T-cell (primary cell): Measurements from ENCODE around the gene CYREN. TPM values are rescaled to one million over a fixed set of nuclear protein-coding genes. Genes with fewer than 3 reads are reported as not detected.
A peak's percentile ranks its signal among the peaks of the same experiment; 100 is the strongest.

Experiments
- ATAC-seq, 4 experiments: fragments of 200-7000 bp in 3 of 4; fragments of 150-1000 bp in 1 of 4; cut with Tn5 transposase; replicated peaks in 1 of 4; 1 replicate in 3 of 4; 2 replicates in 1 of 4; pipeline ENCODE4 v1.10.0; 2021; ENCODE audit warnings: moderate library complexity in 3 of 4, mild to moderate bottlenecking in 2 of 4, moderate number of reproducible peaks in 1 of 4
- CTCF ChIA-PET, 2 donors: fragments of 300-600 bp; sonication (Branson Sonifier 250); formaldehyde crosslinking; loops; one replicate each; lab custom pipeline; 2022; ENCODE audit warnings: antibody characterized with exemption in 2 of 2; lab: Charles Lee
- POLR2A ChIA-PET, 2 donors: fragments of 300-600 bp; sonication (Branson Sonifier 250); formaldehyde crosslinking; loops; one replicate each; lab custom pipeline; 2022; ENCODE audit warnings: antibody characterized with exemption in 2 of 2; lab: Charles Lee
- DNase-seq, 35 experiments: peaks; one replicate each; pipeline versions ENCODE4 v3.0.0 to v3.0.0-alpha.2; 2013 to 2023
- H3K27ac ChIP-seq: one replicate; pipeline ENCODE4 v1.5.1; 2013; ENCODE audit warnings: low read length
- H3K27me3 ChIP-seq, 2 experiments: replicated peaks in 1 of 2; 1 replicate in 1 of 2; 2 replicates in 1 of 2; pipeline versions ENCODE4 v1.6.1 to v1.7.0; 2013; ENCODE audit warnings: low read length in 1 of 2, mixed read lengths in 1 of 2; ENCODE audit not compliant: control insufficient read depth in 2 of 2, insufficient read depth in 2 of 2; ENCODE audit errors: extremely low read depth in 1 of 2
- H3K36me3 ChIP-seq, 2 donors: 1 replicate in 1 of 2; 2 replicates in 1 of 2; pipeline versions ENCODE4 v1.6.1 to v1.7.0; 2013; ENCODE audit warnings: low read length in 1 of 2; ENCODE audit not compliant: control insufficient read depth in 2 of 2, insufficient read depth in 1 of 2; ENCODE audit errors: extremely low read depth in 1 of 2
- H3K4me1 ChIP-seq, 2 experiments: 1 replicate in 1 of 2; 2 replicates in 1 of 2; pipeline versions ENCODE4 v1.6.1 to v1.7.0; 2013; ENCODE audit warnings: low read length in 2 of 2, mixed read lengths in 1 of 2; ENCODE audit not compliant: insufficient read depth in 2 of 2, control insufficient read depth in 1 of 2; ENCODE audit errors: extremely low read depth in 1 of 2
- H3K4me3 ChIP-seq, 2 donors: 1 replicate in 1 of 2; 2 replicates in 1 of 2; pipeline versions ENCODE4 v1.5.1 to v1.7.0; 2013; ENCODE audit warnings: mild to moderate bottlenecking in 2 of 2, low read length in 1 of 2, moderate library complexity in 1 of 2; ENCODE audit not compliant: control insufficient read depth in 1 of 2; ENCODE audit errors: extremely low read depth in 1 of 2
- H3K9me3 ChIP-seq: 2 replicates; pipeline ENCODE4 v1.7.0; 2013
- H3K27ac Mint-ChIP-seq, 2 donors: one replicate each; pipeline ENCODE4 v1.8.0; 2020 to 2021; ENCODE audit warnings: mild to moderate bottlenecking in 2 of 2, mixed read lengths in 2 of 2
- H3K27me3 Mint-ChIP-seq, 2 donors: one replicate each; pipeline ENCODE4 v1.8.0; 2021 to 2022; ENCODE audit warnings: mixed read lengths in 2 of 2
- H3K36me3 Mint-ChIP-seq: one replicate; pipeline ENCODE4 v1.8.0; 2021; ENCODE audit warnings: mixed read lengths
- H3K4me1 Mint-ChIP-seq, 3 donors: one replicate each; pipeline ENCODE4 v1.8.0; 2020 to 2022; ENCODE audit warnings: mixed read lengths in 3 of 3, mild to moderate bottlenecking in 1 of 3
- H3K4me3 Mint-ChIP-seq, 3 donors: one replicate each; pipeline ENCODE4 v1.8.0; 2020 to 2022; ENCODE audit warnings: mild to moderate bottlenecking in 3 of 3, mixed read lengths in 3 of 3, moderate library complexity in 3 of 3
- H3K9me3 Mint-ChIP-seq, 3 donors: one replicate each; pipeline ENCODE4 v1.8.0; 2020 to 2022; ENCODE audit warnings: mixed read lengths in 3 of 3
- WGBS: methylation state at CpG from one replicate; pipeline ENCODE4 v1.1.5; 2013; ENCODE audit warnings: missing lambda C conversion rate; ENCODE audit not compliant: insufficient coverage; 5-methylcytosine and 5-hydroxymethylcytosine counted together
- total RNA-seq, 35 experiments: library from RNA in 6 of 35; stranded (reverse) in 6 of 35; fragments of 120-200 nt in 1 of 35; gene quantifications; one replicate each; pipeline versions ENCODE4 v1.2.1 to v1.2.4 and lab custom pipeline; 2013 to 2026

CYREN gene
- total RNA-seq, 5 donors from 2014 or later (not counting 1 experiment from before 2014, with no cell fraction given) = 24.3 to 46.4 (median 44.6) TPM

DNA sequence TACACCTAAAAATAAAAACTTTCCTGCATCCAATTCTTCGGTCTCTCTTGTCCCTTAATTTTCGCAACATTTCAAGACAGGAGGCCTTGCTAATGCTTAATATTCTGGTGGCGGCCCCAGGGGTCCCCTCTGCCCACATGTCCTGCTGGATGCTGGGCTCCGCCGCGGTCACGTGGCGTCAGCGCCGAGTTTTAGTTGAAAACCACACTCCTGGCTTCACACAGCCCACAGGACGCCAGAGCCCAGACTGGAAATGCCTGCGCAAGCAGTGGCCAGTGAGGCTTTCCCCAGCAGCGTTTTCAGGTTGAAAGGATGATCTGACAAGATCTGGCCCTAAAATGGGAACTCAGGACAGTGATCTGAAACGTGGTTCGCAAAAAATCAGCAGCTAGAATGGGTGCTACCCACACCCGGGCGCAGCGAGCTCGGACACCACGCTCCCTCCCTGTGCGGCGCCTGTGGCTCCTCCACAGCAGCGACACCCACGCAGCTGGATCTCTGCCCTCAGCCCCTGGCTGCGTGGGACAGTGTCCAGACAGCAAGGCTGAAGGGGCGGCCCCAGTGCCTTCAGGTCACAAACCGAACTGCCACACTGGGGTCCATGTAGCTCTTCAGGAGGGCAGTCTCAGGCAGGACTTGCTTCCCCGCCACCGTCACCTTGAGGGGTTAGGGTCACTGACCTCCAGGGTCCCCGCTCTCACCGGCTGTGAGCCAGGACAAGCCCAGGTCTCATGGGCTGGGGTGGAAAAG, 11.6 kb upstream of the CYREN start:
- Mint-ChIP-seq H3K27me3 (no peaks in the 10 kb centered on the region), H3K36me3 (peaks cover 78% of the 10 kb centered on the region), H3K27ac (no peak overlapping the region), H3K4me1 (no peaks in the 10 kb centered on the region), H3K9me3 (peaks cover 11 to 37% (median 30%) of the 10 kb centered on the region in 3 donors), H3K4me3 (no peak overlapping the region)
- ChIA-PET CTCF (no interaction called here), POLR2A (no interaction called here)
- WGBS = 96% methylated on average over 29 of the region's 31 CpGs
- Histone ChIP-seq H3K36me3 (peaks cover 6 to 27% of the 10 kb centered on the region in 2 donors), H3K27me3 (no peaks in the 10 kb centered on the region), H3K27ac (no peak overlapping the region), H3K9me3 (peaks cover 7% of the 10 kb centered on the region), H3K4me1 (no peaks in the 10 kb centered on the region), H3K4me3 (peak overlapping the region in 1 of 2 donors; percentile 29)
- no peak for DNase-seq
- ATAC-seq = no peak

DNA sequence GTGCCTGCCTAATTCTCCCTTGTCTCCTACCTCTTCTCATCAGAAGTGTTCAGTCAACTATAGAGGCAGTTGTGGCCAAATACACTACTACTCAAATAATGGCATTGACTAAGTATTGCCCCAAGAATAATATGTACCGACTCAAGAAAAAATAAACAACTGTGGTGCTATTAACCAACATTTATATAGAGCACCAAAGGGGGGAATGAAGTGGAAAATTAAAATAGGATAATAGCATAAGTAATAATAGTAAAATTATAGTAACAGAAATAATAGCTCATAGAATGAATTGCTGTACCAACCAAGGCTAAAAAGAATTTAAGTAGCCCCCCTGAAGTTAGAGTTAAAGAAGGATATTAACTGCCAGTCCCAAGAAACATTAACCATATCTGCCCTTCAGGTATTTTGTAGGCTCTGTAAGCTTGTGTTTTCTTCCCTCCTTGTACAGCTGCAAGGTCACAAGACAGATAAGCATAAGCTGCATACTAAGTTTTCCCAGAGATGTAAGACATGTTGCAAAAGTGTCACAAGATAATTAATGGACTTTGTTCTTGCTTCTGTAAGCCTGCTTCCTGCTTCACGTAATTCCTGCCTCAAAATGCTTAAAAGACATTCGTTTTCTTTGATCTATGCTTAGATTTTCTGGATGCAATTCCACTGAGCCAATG, 10.9 kb upstream of the CYREN start:
- peaks cover 6 to 20% of the 10 kb centered on the region in 2 donors for H3K36me3 ChIP-seq
- H3K4me3 Mint-ChIP-seq = no peak overlapping the region
- WGBS = 80% methylated on average over 2 of the region's 3 CpGs
- DNase-seq (no peak), ATAC-seq (no peak)
- no peak overlapping the region for H3K27ac Mint-ChIP-seq
- H3K27ac ChIP-seq = no peak overlapping the region
- peaks cover 7% of the 10 kb centered on the region for H3K9me3 ChIP-seq
- CTCF ChIA-PET = interaction anchor here in 1 of 2 donors (0.6 to 0.7 kb wide), 2 partner anchors 33 to 161 kb away, joined by 3 to 6 read pairs; no protein-coding TSS in a partner anchor
- POLR2A ChIA-PET = interaction anchor here in 1 of 2 donors (0.6 kb wide), 1 partner anchor 21 kb away, joined by 3 read pairs; no protein-coding TSS in a partner anchor
- H3K27me3 ChIP-seq = no peaks in the 10 kb centered on the region
- H3K4me1 ChIP-seq = no peaks in the 10 kb centered on the region
- no peaks in the 10 kb centered on the region for H3K4me1 Mint-ChIP-seq
- H3K27me3 Mint-ChIP-seq = no peaks in the 10 kb centered on the region
- H3K9me3 Mint-ChIP-seq = peaks cover 11 to 37% (median 30%) of the 10 kb centered on the region in 3 donors
- peak overlapping the region in 1 of 2 donors; percentile 29 for H3K4me3 ChIP-seq
- H3K36me3 Mint-ChIP-seq = peaks cover 72% of the 10 kb centered on the region

DNA sequence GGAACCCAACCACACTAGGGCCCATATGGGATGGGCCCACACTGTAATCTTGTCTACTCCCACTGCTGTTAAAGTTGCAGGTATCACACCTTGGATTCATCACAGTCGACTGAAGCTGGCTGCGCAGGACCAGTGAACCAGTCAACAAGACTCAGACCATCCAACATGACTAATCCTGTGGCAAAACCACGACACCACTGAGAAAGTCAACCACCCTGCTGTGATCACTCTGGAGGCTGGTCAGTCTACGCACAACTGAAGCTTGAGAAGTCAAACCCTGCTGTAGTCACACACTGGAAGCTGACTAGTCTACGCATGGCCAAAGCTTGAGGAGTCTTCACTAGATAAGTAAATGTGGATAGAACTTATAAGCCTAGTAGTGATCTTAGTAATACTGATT, 9.6 kb upstream of the CYREN start:
- Histone ChIP-seq H3K4me1 (no peaks in the 10 kb centered on the region), H3K27me3 (no peaks in the 10 kb centered on the region), H3K36me3 (peaks cover 6 to 12% of the 10 kb centered on the region in 2 donors), H3K4me3 (no peak overlapping the region), H3K9me3 (peaks cover 7% of the 10 kb centered on the region), H3K27ac (no peak overlapping the region)
- Mint-ChIP-seq H3K4me3 (no peak overlapping the region), H3K9me3 (peaks cover 11 to 37% (median 30%) of the 10 kb centered on the region in 3 donors), H3K27me3 (no peaks in the 10 kb centered on the region), H3K36me3 (peaks cover 61% of the 10 kb centered on the region), H3K27ac (no peak overlapping the region), H3K4me1 (no peaks in the 10 kb centered on the region)
- POLR2A ChIA-PET = no interaction called here
- DNase-seq (no peak), ATAC-seq (no peak)
- 86% methylated on average over 3 of the region's 5 CpGs for WGBS
- CTCF ChIA-PET = interaction anchor here (0.6 to 0.9 kb wide), 2 partner anchors 11 to 16 kb away, joined by 3 to 4 read pairs; no protein-coding TSS in a partner anchor

DNA sequence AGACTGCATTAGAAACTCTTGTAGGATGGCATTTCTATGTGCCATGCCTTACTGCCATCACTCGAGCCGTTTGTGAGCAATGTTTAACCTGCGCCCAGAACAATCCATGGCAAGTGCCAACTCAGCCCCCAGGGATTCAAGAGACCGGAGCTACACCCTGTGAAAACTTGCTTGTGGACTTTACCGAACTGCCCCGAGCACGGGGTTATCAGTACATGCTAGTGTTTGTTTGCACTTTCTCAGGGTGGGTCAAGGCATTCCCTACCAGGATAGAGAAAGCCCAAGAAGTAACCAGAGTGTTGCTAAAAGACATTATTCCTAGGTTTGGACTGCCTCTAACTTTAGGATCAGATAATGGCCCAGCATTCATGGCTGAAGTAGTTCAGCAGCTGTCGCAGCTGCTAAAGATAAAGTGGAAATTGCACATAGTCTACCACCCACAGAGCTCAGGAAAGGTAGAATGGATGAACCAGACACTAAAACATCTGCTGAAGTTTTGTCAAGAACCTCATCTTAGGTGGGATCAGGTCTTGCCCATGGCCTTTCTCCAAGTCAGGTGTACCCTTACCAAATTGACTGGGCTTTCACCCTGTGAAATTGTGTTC, 8.9 kb upstream of the CYREN start:
- Histone ChIP-seq H3K9me3 (peaks cover 7% of the 10 kb centered on the region), H3K27ac (no peak overlapping the region), H3K36me3 (peaks cover 6 to 10% of the 10 kb centered on the region in 2 donors), H3K4me3 (no peak overlapping the region), H3K27me3 (no peaks in the 10 kb centered on the region), H3K4me1 (no peaks in the 10 kb centered on the region)
- no peaks in the 10 kb centered on the region for H3K4me1 Mint-ChIP-seq
- H3K36me3 Mint-ChIP-seq = peaks cover 55% of the 10 kb centered on the region
- ATAC-seq (no peak), DNase-seq (no peak)
- CTCF ChIA-PET = interaction anchor here in 1 of 2 donors (1.1 kb wide), 1 partner anchor 9 kb away, joined by 4 read pairs; the partner anchor contains the start of gene CYREN
- H3K27ac Mint-ChIP-seq = no peak overlapping the region
- POLR2A ChIA-PET = interaction anchor here in 1 of 2 donors (0.5 to 0.9 kb wide), 2 partner anchors 21 to 25 kb away, joined by 3 to 5 read pairs; no protein-coding TSS in a partner anchor
- H3K27me3 Mint-ChIP-seq = no peaks in the 10 kb centered on the region
- peaks cover 11 to 37% (median 30%) of the 10 kb centered on the region in 3 donors for H3K9me3 Mint-ChIP-seq
- H3K4me3 Mint-ChIP-seq = no peak overlapping the region
- WGBS = 96% methylated on average over 7 of the region's 8 CpGs

DNA sequence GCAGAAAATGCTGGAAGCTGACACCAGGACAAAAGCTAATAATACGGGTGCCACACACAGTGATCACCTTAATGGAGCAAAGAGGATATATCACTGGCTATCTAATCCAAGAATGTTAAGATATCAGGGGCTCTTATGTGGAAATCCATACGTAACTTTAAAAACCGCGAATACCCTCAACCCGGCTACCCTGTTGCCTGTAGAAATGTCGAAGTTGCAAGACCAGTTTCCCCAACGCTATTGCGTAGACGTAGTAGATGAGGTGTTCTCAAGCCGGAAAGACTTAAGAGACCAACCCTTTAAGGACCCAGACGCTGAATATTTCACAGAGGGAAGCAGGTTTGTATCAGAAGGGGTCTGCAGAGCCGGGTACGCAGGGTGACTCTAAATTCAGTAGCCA, 7.9 kb upstream of the CYREN start:
- ChIA-PET POLR2A (no interaction called here), CTCF (interaction anchor here in 1 of 2 donors (1.1 kb wide), 1 partner anchor 8 kb away, joined by 4 read pairs; the partner anchor contains the start of gene CYREN)
- Histone ChIP-seq H3K36me3 (peaks cover 5 to 6% of the 10 kb centered on the region in 2 donors), H3K4me3 (no peak overlapping the region), H3K27me3 (no peaks in the 10 kb centered on the region), H3K9me3 (peaks cover 7% of the 10 kb centered on the region), H3K27ac (no peak overlapping the region), H3K4me1 (no peaks in the 10 kb centered on the region)
- H3K9me3 Mint-ChIP-seq = peaks cover 2 to 32% (median 24%) of the 10 kb centered on the region in 3 donors
- H3K36me3 Mint-ChIP-seq = peaks cover 45% of the 10 kb centered on the region
- no peaks in the 10 kb centered on the region for H3K27me3 Mint-ChIP-seq
- WGBS = 100% methylated on average over 3 of the region's 13 CpGs
- no peaks in the 10 kb centered on the region for H3K4me1 Mint-ChIP-seq
- ATAC-seq (no peak), DNase-seq (no peak)
- no peak overlapping the region for H3K27ac Mint-ChIP-seq
- H3K4me3 Mint-ChIP-seq = no peak overlapping the region
